K562 (cell line): Measurements from ENCODE around the gene CLCN2. TPM values are rescaled to one million over a fixed set of nuclear protein-coding genes. Genes with fewer than 3 reads are reported as not detected.

Source experiments
- BRD9 ChIP-seq: fragments of 450-650 bp; IDR thresholded peaks from 2 replicates; pipeline ENCODE4 v1.6.1; 2018; ENCODE audit warnings: low read depth; ENCODE audit not compliant: partially characterized antibody
- CBX5 ChIP-seq: IDR thresholded peaks from 2 replicates; pipeline ENCODE4 v1.6.1; 2014; ENCODE audit warnings: low read depth, borderline replicate concordance
- ESRRA ChIP-seq: fragments of 450-650 bp; IDR thresholded peaks from 2 replicates; pipeline ENCODE4 v1.6.1; 2014; ENCODE audit warnings: low read depth, mild to moderate bottlenecking, moderate library complexity, borderline replicate concordance
- ETV5 ChIP-seq: sonication (generic); formaldehyde crosslinking; IDR thresholded peaks from 2 replicates; pipeline ENCODE4 v1.4.0; 2020; ENCODE audit warnings: low read depth, mild to moderate bottlenecking, missing genetic modification reagents
- HCFC1 ChIP-seq: IDR thresholded peaks from 2 replicates; pipeline ENCODE4 v1.6.1; 2012; ENCODE audit warnings: low read depth, low read length, improper control_type of control experiment
- KAT2B ChIP-seq: IDR thresholded peaks from one replicate; pipeline ENCODE4 v1.6.1; 2012; ENCODE audit warnings: low read depth, mild to moderate bottlenecking, control low read depth, inconsistent platforms, low read length, moderate library complexity
- LEF1 ChIP-seq: fragments of 450-650 bp; IDR thresholded peaks from 2 replicates; pipeline ENCODE4 v1.6.1; 2016; ENCODE audit warnings: mild to moderate bottlenecking
- MCM5 ChIP-seq: fragments of 450-650 bp; IDR thresholded peaks from 2 replicates; pipeline ENCODE4 v1.6.1; 2016; ENCODE audit warnings: low read depth
- PPARD ChIP-seq: fragments of 250-450 bp; sonication (Bioruptor Pico); IDR thresholded peaks from 2 replicates; pipeline ENCODE4 v1.8.0; 2022; ENCODE audit warnings: inconsistent platforms, mild to moderate bottlenecking, moderate library complexity
- RFX7 ChIP-seq: fragments of 250-450 bp; sonication (Bioruptor Pico); IDR thresholded peaks from 2 replicates; pipeline ENCODE4 v1.5.1; 2021; ENCODE audit warnings: mild to moderate bottlenecking
- TBL1XR1 ChIP-seq, 2 experiments: IDR thresholded peaks; 2 replicates each; pipeline ENCODE4 v1.6.1; 2012; ENCODE audit warnings: improper control_type of control experiment in 2 of 2, low read length in 2 of 2, mild to moderate bottlenecking in 1 of 2
- TSC22D4 ChIP-seq: fragments of 450-650 bp; IDR thresholded peaks from 2 replicates; pipeline ENCODE4 v1.6.1; 2016; ENCODE audit warnings: missing genetic modification characterization, missing biosample characterization, control low read depth
- ZBTB1 ChIP-seq: sonication (generic); formaldehyde crosslinking; IDR thresholded peaks from 2 replicates; pipeline ENCODE4 v1.8.1; 2023; ENCODE audit warnings: missing genetic modification reagents, low read depth, mild to moderate bottlenecking, borderline replicate concordance
- ZC3H8 ChIP-seq: fragments of 450-650 bp; IDR thresholded peaks from 2 replicates; pipeline ENCODE4 v1.6.1; 2017
- ZNF124 ChIP-seq: sonication (generic); formaldehyde crosslinking; IDR thresholded peaks from 2 replicates; pipeline ENCODE4 v1.8.1; 2022; ENCODE audit warnings: missing genetic modification reagents
- ZNF239 ChIP-seq: fragments of 250-450 bp; sonication (Bioruptor Pico); IDR thresholded peaks from 2 replicates; pipeline ENCODE4 v1.4.0; 2020; ENCODE audit warnings: mild to moderate bottlenecking
- ZNF41 ChIP-seq: fragments of 250-450 bp; sonication (Bioruptor Pico); conservative IDR thresholded peaks from 2 replicates; pipeline ENCODE4 v1.4.0; 2020; ENCODE audit warnings: mild to moderate bottlenecking
- polyA plus RNA-seq, 8 experiments: library from polyadenylated mRNA; depleted of rRNA in 4 of 8; stranded (reverse) in 5 of 8; unstranded in 3 of 8; fragments of >200 nt; fragmentation: Nextera tagmentation in 2 of 8; fragmentation: Illumina TruSeq in 1 of 8; extraction: Ambion mirVana in 2 of 8; extraction: Trizol in 1 of 8; gene quantifications; 2 replicates each; pipeline versions ENCODE4 v1.2.1 to v1.2.3, GENCODE V29; 2011 to 2014; ENCODE audit warnings: inconsistent platforms in 1 of 8, missing spikeins in 1 of 8
- total RNA-seq, 7 experiments: library from RNA; depleted of rRNA in 6 of 7; stranded (reverse); fragments of >200 nt in 6 of 7; fragmentation: Illumina TruSeq in 2 of 7; extraction: Trizol in 2 of 7; gene quantifications; 2 replicates each; pipeline versions ENCODE4 v1.2.1 to v1.2.3, GENCODE V29; 2011 to 2021; ENCODE audit warnings: low replicate concordance in 1 of 7
- TF ChIP-seq, protein P1 (sequence below): fragments of 450-650 bp; IDR thresholded peaks from 2 replicates; pipeline ENCODE4 v1.6.1; 2018; ENCODE audit not compliant: partially characterized antibody
- TF ChIP-seq, protein P2 (sequence below), 3 experiments: fragments of 200-800 bp in 1 of 3; fragments of 250-450 bp in 1 of 3; fragments of 450-650 bp in 1 of 3; sonication (Bioruptor Pico) in 1 of 3; sonication (Bioruptor generic) in 1 of 3; formaldehyde crosslinking in 1 of 3; IDR thresholded peaks; 2 replicates each; pipeline versions ENCODE4 v1.6.1 to v1.8.0; 2016 to 2022; ENCODE audit warnings: mild to moderate bottlenecking in 2 of 3, missing genetic modification characterization in 2 of 3, missing compliant biosample characterization in 1 of 3, moderate library complexity in 1 of 3
- TF ChIP-seq, protein P3 (sequence below): fragments of 250-450 bp; sonication (Bioruptor Pico); IDR thresholded peaks from 2 replicates; pipeline ENCODE4 v1.6.1; 2021; ENCODE audit warnings: mild to moderate bottlenecking

CLCN2 gene
- total and polyA plus RNA-seq, 9 of the 15 experiments (the other 6 are each of a cell fraction or from before 2014, with no cell fraction given): 0.10 to 14.0 (median 6.9) TPM

DNA sequence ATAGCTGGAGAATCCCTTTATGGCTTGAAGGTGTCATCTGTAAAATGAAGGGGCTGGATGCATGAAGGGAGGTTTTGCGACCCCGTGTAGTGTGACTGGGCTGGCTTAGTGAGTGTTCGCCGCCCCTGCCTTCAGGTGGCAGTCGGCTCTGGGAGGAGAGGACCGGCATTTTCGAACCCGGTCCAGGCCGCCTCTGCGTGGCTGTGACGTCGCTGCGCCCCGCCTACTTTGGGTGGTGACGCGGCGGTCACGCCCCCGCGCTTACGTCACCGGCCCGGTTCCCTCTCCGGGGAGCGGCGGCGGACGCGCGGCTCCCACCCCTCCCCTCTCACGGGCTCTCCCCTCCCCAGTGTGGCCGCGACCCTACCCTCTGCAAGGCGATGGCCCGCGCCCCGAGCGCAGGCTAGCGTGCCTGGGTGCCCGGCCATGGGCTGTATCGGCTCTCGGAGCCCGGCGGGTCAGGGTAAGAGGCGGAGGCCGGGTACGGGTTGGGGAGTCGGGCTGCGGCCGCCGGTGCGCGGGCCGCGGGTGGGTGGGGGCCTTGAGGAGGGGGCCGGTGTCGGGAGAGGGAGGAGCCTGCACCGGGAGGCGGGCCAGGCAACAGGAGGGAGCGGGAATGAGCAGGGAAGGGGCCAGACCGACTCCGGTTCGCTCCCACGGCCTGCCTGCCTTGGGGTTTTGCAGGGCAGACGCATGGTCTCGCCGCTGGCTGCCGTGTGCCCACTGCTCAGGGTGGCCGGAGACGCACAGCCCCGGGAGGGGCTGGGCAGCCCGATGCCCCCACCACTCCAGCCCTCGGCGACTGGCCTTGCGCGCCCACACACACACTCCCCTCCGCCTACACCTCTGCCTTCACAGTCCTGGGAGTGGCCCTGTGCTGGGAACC lies 25.5 kb downstream of the CLCN2 start (continued):
- TF ChIP-seq ZBTB1 (no peak; the same call in 1 of the 2 replicates), LEF1 (no peak), RFX7 (CRISPR knock-in tag) (no peak), KAT2B (no peak), TSC22D4 (no peak), ZC3H8 (no peak), ZNF41 (CRISPR knock-in tag) (no peak), MCM5 (no peak), ETV5 (CRISPR knock-in tag) (no peak), HCFC1 (no peak), ZNF239 (CRISPR knock-in tag) (no peak), TBL1XR1 (IDR thresholded peaks at IDR 0.05; ENCODE audit: low read length in 2 of 2) (no peak; a peak in 1 of 4 replicates), CBX5 (no peak), ESRRA (no peak; the same call in 1 of the 2 replicates), ZNF124 (CRISPR knock-in tag) (no peak), PPARD (CRISPR knock-in tag) (no peak), BRD9 (no peak)
- TF ChIP-seq, protein P1, sequence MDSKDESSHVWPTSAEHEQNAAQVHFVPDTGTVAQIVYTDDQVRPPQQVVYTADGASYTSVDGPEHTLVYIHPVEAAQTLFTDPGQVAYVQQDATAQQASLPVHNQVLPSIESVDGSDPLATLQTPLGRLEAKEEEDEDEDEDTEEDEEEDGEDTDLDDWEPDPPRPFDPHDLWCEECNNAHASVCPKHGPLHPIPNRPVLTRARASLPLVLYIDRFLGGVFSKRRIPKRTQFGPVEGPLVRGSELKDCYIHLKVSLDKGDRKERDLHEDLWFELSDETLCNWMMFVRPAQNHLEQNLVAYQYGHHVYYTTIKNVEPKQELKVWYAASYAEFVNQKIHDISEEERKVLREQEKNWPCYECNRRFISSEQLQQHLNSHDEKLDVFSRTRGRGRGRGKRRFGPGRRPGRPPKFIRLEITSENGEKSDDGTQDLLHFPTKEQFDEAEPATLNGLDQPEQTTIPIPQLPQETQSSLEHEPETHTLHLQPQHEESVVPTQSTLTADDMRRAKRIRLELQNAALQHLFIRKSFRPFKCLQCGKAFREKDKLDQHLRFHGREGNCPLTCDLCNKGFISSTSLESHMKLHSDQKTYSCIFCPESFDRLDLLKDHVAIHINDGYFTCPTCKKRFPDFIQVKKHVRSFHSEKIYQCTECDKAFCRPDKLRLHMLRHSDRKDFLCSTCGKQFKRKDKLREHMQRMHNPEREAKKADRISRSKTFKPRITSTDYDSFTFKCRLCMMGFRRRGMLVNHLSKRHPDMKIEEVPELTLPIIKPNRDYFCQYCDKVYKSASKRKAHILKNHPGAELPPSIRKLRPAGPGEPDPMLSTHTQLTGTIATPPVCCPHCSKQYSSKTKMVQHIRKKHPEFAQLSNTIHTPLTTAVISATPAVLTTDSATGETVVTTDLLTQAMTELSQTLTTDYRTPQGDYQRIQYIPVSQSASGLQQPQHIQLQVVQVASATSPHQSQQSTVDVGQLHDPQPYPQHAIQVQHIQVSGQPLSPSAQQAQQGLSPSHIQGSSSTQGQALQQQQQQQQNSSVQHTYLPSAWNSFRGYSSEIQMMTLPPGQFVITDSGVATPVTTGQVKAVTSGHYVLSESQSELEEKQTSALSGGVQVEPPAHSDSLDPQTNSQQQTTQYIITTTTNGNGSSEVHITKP: no peak
- TF ChIP-seq, protein P2, sequence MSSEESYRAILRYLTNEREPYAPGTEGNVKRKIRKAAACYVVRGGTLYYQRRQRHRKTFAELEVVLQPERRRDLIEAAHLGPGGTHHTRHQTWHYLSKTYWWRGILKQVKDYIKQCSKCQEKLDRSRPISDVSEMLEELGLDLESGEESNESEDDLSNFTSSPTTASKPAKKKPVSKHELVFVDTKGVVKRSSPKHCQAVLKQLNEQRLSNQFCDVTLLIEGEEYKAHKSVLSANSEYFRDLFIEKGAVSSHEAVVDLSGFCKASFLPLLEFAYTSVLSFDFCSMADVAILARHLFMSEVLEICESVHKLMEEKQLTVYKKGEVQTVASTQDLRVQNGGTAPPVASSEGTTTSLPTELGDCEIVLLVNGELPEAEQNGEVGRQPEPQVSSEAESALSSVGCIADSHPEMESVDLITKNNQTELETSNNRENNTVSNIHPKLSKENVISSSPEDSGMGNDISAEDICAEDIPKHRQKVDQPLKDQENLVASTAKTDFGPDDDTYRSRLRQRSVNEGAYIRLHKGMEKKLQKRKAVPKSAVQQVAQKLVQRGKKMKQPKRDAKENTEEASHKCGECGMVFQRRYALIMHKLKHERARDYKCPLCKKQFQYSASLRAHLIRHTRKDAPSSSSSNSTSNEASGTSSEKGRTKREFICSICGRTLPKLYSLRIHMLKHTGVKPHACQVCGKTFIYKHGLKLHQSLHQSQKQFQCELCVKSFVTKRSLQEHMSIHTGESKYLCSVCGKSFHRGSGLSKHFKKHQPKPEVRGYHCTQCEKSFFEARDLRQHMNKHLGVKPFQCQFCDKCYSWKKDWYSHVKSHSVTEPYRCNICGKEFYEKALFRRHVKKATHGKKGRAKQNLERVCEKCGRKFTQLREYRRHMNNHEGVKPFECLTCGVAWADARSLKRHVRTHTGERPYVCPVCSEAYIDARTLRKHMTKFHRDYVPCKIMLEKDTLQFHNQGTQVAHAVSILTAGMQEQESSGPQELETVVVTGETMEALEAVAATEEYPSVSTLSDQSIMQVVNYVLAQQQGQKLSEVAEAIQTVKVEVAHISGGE (CRISPR knock-in tag; IDR thresholded peaks at IDR 0.05): no peak
- TF ChIP-seq, protein P3, sequence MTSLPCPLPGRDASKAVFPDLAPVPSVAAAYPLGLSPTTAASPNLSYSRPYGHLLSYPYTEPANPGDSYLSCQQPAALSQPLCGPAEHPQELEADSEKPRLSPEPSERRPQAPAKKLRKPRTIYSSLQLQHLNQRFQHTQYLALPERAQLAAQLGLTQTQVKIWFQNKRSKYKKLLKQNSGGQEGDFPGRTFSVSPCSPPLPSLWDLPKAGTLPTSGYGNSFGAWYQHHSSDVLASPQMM: no peak
